T-helper 2 cell treated with Interferon-gamma antibody and Interleukin-4, amounts not matched to agents 100 ng/mL and 5 ng/mL, for 36 hours (primary cell): Measurements from ENCODE around the gene TM9SF3. TPM values are rescaled to one million over a fixed set of nuclear protein-coding genes. Genes with fewer than 3 reads are reported as not detected.

Experiments
- intact Hi-C: fragments of 100-400 bp; cut with micrococcal nuclease; formaldehyde crosslinking; loops from one replicate; pipeline ENCODE4 v1.15.1; 2023
- total RNA-seq: library from RNA; stranded (reverse); gene quantifications from 2 replicates; pipeline ENCODE4 v1.2.3, GENCODE V29; 2022

Gene TM9SF3
- total RNA-seq, 1 donor from 2014 or later: 81.1 TPM

GRCh38 chr10:96482815-96483588 is 103.8 kb downstream of the TM9SF3 start:
- intact Hi-C loops: no loop called here

DNA sequence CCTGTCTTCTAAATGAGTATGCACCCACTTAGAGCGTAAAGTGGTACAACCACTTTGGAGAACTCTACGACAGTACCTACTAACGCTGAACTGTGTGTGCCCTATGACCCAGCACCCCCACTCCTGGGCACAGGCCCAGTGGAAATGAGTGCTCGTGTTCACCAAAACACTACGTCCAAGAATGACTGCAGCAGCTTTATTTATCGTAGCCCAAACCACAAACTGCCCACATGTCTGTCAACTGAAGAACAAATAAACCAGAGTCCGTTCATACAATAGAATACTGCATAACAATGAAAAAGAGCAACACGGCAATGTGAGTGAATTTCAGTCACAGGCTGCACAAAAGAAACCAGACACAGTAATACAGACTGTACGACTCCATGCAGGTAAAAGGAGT is 108.5 kb downstream of the TM9SF3 start:
- intact Hi-C loops: no loop called here

DNA sequence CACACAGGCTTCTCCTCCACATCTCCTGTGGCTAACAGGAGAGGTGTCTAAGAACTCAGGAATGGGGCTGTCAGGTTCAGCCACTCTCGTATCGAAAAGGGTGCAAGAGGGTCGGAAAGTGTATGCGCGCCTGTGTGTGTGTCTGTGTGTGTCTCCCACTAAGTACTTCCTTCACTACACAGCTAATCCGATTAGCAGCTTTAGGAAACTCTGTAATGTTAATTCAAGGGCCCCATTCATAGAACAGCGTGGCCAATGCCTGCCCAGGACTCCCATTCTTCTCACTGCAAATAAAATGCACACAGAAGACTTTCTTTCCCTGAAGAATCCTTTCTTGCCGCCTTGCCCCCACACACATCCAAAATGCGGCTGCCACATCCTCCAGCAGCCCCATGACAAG is 112.9 kb downstream of the TM9SF3 start:
- intact Hi-C loops: no loop called here

- intact Hi-C loops: no loop called here
Observed at GRCh38 chr10:96470116-96470743, 116.6 kb downstream of the TM9SF3 start.

- intact Hi-C loops: no loop called here
Observed at GRCh38 chr10:96468845-96469244, 118.0 kb downstream of the TM9SF3 start.

Other genes starting within 250 kb of the TM9SF3 start
- not detected in 2 replicates for gene OPALIN, start 228.0 kb downstream of the TM9SF3 start, total RNA-seq
- 0.05 and 0.07 TPM in 2 replicates for gene TLL2, start 73.1 kb downstream of the TM9SF3 start, total RNA-seq
- 2.7 and 3.1 TPM in 2 replicates for gene PIK3AP1, start 133.5 kb upstream of the TM9SF3 start, total RNA-seq
- 25.1 and 31.4 TPM in 2 replicates for gene LCOR, start 245.3 kb upstream of the TM9SF3 start, total RNA-seq